Bronchial epithelial cell (primary cell): ENCODE results near the gene TENM4. TPM values are rescaled to one million over a fixed set of nuclear protein-coding genes. Genes with fewer than 3 reads are reported as not detected.

Experiments
- DNase-seq: peaks from one replicate; pipeline ENCODE4 v3.0.0-alpha.2; 2010; ENCODE audit warnings: low read depth
- FAIRE-seq: peaks from 2 replicates; lab custom pipeline; 2011; peaks lifted over from hg19 to GRCh38; lab: Jason Lieb, UNC
- H3K27me3 ChIP-seq: 2 replicates; pipeline ENCODE4 v1.5.1; 2011; ENCODE audit warnings: low read length; ENCODE audit not compliant: control insufficient read depth, insufficient read depth
- H3K36me3 ChIP-seq: 2 replicates; pipeline ENCODE4 v1.5.1; 2011; ENCODE audit warnings: low read length; ENCODE audit not compliant: control insufficient read depth, insufficient read depth
- H3K4me3 ChIP-seq: 2 replicates; pipeline ENCODE4 v1.5.1; 2011; ENCODE audit warnings: mild to moderate bottlenecking, low read depth, low read length, control low read depth
- total RNA-seq: library from RNA; depleted of rRNA; stranded (reverse); fragments of >200 nt; gene quantifications from 2 replicates; pipeline ENCODE4 v1.2.1, GENCODE V29; 2014
- TF ChIP-seq, protein P1 (sequence below): IDR thresholded peaks from 2 replicates; pipeline ENCODE4 v1.5.1; 2011; ENCODE audit warnings: mild to moderate bottlenecking, moderate library complexity, low read length, control low read depth, inconsistent platforms; ENCODE audit not compliant: insufficient read depth, severe bottlenecking

Gene TENM4
- total RNA-seq, 1 donor from 2014 or later, result 6.1 TPM

DNA sequence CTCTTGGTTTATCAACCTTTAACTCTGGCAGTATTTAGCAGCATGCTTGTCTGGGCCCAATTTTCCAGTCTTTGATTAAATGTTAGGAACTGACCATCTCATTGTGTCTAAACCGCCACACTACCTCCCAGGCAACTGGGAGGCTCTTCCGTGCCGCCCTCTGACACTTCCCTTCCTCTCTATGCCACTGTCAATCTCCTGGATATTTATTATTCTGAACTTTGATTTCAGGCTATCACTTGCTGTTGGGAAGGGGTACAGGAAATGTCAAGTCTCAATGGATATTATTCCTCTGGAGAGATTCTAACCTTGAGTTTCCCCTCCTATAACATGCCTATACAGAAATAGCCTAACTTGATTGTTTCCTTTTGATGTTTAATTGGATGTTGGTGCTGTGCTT, 643.3 kb downstream of the TENM4 start:
- FAIRE-seq, result no peak
- TF ChIP-seq, protein P1, sequence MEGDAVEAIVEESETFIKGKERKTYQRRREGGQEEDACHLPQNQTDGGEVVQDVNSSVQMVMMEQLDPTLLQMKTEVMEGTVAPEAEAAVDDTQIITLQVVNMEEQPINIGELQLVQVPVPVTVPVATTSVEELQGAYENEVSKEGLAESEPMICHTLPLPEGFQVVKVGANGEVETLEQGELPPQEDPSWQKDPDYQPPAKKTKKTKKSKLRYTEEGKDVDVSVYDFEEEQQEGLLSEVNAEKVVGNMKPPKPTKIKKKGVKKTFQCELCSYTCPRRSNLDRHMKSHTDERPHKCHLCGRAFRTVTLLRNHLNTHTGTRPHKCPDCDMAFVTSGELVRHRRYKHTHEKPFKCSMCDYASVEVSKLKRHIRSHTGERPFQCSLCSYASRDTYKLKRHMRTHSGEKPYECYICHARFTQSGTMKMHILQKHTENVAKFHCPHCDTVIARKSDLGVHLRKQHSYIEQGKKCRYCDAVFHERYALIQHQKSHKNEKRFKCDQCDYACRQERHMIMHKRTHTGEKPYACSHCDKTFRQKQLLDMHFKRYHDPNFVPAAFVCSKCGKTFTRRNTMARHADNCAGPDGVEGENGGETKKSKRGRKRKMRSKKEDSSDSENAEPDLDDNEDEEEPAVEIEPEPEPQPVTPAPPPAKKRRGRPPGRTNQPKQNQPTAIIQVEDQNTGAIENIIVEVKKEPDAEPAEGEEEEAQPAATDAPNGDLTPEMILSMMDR, result no peak
- no peaks in the 10 kb centered on the region for H3K27me3 ChIP-seq
- no peaks in the 10 kb centered on the region for H3K36me3 ChIP-seq
- DNase-seq, result no peak
- no peak overlapping the region for H3K4me3 ChIP-seq

DNA sequence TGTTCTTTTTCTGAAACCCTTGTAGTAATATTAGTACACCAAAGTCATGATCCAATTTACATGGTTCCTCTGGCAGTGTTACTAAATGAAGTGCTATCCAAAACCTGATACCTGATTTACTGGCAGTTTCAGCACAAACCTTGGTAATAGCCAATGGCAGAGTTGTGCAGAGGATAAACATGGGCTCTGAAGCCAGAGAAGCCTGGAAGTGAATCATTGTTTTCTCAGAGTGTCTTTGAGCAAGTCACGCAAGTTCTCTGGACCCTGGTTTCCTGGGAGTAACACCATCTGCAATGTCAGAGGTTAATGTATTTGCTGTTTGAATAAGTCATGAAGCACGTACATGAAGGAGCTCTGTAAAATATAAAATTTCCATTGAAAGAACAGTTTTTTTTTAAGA, 643.9 kb downstream of the TENM4 start:
- FAIRE-seq, result no peak
- H3K27me3 ChIP-seq, result no peaks in the 10 kb centered on the region
- no peaks in the 10 kb centered on the region for H3K36me3 ChIP-seq
- TF ChIP-seq, protein P1, result no peak
- peak; percentile 92 for DNase-seq
- H3K4me3 ChIP-seq, result no peak overlapping the region

DNA sequence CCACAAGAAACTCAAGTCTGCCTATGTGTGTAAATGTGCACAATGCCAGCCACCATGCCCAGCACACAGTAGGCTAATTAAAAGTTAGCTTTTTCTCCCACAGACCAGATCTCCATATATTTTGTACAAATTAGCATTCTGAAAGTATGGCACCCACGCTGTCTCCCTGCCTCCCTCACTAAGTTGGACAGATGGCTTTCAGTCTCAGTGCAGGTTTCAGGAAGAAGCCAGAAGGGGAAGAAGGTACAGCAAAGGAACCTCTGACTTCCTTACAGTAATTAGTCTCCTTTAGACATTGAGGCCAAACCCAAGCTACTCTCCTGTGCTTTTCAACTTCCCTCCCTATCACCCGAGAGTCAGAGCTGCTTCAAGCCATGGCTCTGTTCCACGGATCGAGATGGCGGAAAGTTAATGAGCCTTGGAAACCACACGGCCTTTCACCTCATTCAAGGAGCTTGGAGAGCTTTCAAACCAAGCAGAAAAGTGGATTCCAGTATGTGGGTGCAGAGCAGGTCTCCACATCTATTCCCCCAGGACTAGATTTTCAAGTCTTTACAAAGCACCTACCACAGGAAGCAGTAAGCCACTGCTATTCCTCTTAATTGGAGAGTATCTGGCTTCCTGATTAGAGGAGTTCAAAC, 645.1 kb downstream of the TENM4 start:
- no peaks in the 10 kb centered on the region for H3K27me3 ChIP-seq
- TF ChIP-seq, protein P1, result no peak

DNA sequence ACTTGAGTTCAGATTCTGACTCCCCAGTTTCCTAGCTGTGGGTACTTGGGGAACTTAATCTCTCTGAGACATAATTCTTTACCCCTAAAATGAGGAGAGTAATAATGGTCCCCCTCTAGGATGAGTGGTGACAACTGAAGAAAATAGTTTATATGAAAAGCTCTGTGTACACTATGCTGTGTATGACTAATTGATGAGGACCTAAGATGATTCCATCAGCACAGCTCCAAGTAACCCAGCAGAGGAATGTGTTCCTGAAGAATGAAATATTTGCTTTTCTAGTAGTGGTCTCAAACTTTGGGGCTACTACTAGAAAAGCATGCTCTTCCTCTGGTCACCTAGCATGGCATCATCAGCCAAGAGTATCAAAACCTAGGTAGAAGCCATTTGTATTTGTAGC, 648.9 kb downstream of the TENM4 start:
- TF ChIP-seq, protein P1, result no peak
- no peak for FAIRE-seq
- no peaks in the 10 kb centered on the region for H3K27me3 ChIP-seq

More for the DNA sequence above, 645.1 kb downstream of the TENM4 start:
- no peak for FAIRE-seq
- no peaks in the 10 kb centered on the region for H3K36me3 ChIP-seq
- no peak for DNase-seq
- H3K4me3 ChIP-seq, result no peak overlapping the region

DNA sequence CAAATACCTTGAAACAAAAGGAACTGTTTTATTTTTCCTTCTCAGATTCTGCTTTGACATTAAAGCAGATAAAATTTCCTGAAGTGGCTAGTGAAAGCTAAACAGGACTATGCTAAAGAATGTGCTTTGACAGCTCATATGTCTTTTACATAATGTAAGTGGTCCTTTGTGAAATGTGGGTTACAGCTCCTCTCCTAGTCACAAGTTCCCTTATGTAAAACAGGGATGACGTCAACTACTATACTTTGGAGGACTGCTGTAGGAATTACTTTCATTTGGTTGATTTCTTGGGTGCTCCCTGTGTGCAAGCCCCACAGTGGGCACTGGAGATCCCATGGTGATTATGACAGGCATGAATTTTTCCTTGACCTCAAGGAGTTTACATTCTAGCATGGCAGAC, 649.6 kb downstream of the TENM4 start:
- TF ChIP-seq, protein P1, result no peak
- FAIRE-seq, result no peak
- no peak overlapping the region for H3K4me3 ChIP-seq
- no peaks in the 10 kb centered on the region for H3K36me3 ChIP-seq
- no peak for DNase-seq
- no peaks in the 10 kb centered on the region for H3K27me3 ChIP-seq

More for the DNA sequence above, 648.9 kb downstream of the TENM4 start:
- DNase-seq, result no peak
- H3K4me3 ChIP-seq, result no peak overlapping the region
- no peaks in the 10 kb centered on the region for H3K36me3 ChIP-seq

DNA sequence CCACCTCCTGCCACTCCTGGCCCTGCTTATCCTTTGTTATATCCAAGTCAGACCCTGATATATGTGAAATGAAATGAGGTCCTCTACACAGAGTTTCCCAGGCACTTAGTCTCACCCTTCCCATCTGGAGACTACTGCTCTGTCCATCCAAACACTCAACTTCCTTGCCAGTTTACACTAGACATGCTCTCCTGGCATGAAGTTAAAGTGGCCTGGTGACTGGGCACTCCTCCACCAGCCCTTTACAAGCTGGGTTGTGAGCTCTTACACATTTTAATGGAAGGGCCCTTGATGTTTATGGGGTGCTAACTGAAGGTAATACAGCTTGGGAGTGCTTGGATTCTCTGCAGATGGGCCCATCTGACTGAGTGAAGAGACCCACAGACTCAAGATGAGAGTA, 650.0 kb downstream of the TENM4 start:
- TF ChIP-seq, protein P1, result no peak
- FAIRE-seq (peak; percentile 47), DNase-seq (no peak)
- H3K27me3 ChIP-seq, result no peaks in the 10 kb centered on the region
- H3K4me3 ChIP-seq, result no peak overlapping the region
- no peaks in the 10 kb centered on the region for H3K36me3 ChIP-seq
